ENCODE results near the gene TRPC1.
"Not testable (repeated sequence)": the region's sequence is repeated elsewhere in the genome, so short reads cannot be mapped to it uniquely, and the experiment has no call there.

TRPC1 gene
- long read RNA-seq, donor 1 = 0 reads
- long read RNA-seq, donor 2 = 0 reads
- long read RNA-seq, donor 3 = 0 reads
- long read RNA-seq, donor 4 = 0 reads
- long read RNA-seq, donor 5 = 0 reads
- long read RNA-seq, donor 6 = 0 reads
- long read RNA-seq, donor 7, full-length matches to known transcripts = 1 of 1 reads
- long read RNA-seq, donor 7, partial matches to known transcripts = 0 of 1 reads
- long read RNA-seq, donor 7, other reads (novel, unspliced or antisense) = 0 of 1 reads
- long read RNA-seq, donor 8 = 0 reads

GRCh38 chr3:142723968-142724681 lies at the start of gene TRPC1:
Gene TRPC1 (plus strand): TSS chr3:142724034. CDS start chr3:142724560, 526 bp downstream.
- DNase-seq = peak; percentile 94

GRCh38 chr3:142676151-142676550 lies 47.7 kb upstream of the TRPC1 start:
- DNase-seq = no peak

- no peak for DNase-seq
These were observed 43.1 kb upstream of the TRPC1 start for GRCh38 chr3:142680710-142681109.

GRCh38 chr3:142690613-142691012 lies 33.2 kb upstream of the TRPC1 start:
- no peak for DNase-seq

GRCh38 chr3:142691527-142691926 lies 32.3 kb upstream of the TRPC1 start:
- no peak for DNase-seq

GRCh38 chr3:142693136-142693853 lies 30.5 kb upstream of the TRPC1 start:
- no peak for DNase-seq

GRCh38 chr3:142694225-142694624 lies 29.6 kb upstream of the TRPC1 start:
- DNase-seq = no peak

- no peak for DNase-seq
These were observed 18.6 kb upstream of the TRPC1 start for GRCh38 chr3:142705198-142705597.

- no peak for DNase-seq
These were observed 17.3 kb upstream of the TRPC1 start for GRCh38 chr3:142706321-142707127.

- DNase-seq = no peak
These were observed 14.6 kb upstream of the TRPC1 start for GRCh38 chr3:142709207-142709606.

GRCh38 chr3:142714882-142715281 lies 9.0 kb upstream of the TRPC1 start:
- not testable (repeated sequence) for DNase-seq

- no peak for DNase-seq
These were observed 7.7 kb upstream of the TRPC1 start for GRCh38 chr3:142716102-142716501.

GRCh38 chr3:142723665-142723967 lies 218 bp upstream of the TRPC1 start:
- DNase-seq = no peak

GRCh38 chr3:142724682-142725356 lies 985 bp downstream of the TRPC1 start:
- peak; percentile 89 for DNase-seq

GRCh38 chr3:142725357-142725739 lies 1.5 kb downstream of the TRPC1 start:
- no peak for DNase-seq

- no peak for DNase-seq
These were observed 2.2 kb downstream of the TRPC1 start for GRCh38 chr3:142726017-142726416.

- DNase-seq = no peak
These were observed 8.2 kb downstream of the TRPC1 start for GRCh38 chr3:142732066-142732465.

- DNase-seq = no peak
These were observed 11.0 kb downstream of the TRPC1 start for GRCh38 chr3:142734834-142735233.

GRCh38 chr3:142735462-142735861 lies 11.6 kb downstream of the TRPC1 start:
- DNase-seq = no peak

- DNase-seq = no peak
These were observed 14.6 kb downstream of the TRPC1 start for GRCh38 chr3:142738396-142738795.

- DNase-seq = no peak
These were observed 22.8 kb downstream of the TRPC1 start for GRCh38 chr3:142746646-142747045.

- not testable (repeated sequence) for DNase-seq
These were observed 26.7 kb downstream of the TRPC1 start for GRCh38 chr3:142750531-142750930.
